UCSD-AML1 (cell line): ENCODE results near the gene TNFRSF1A.

Source experiments
- DNase-seq: peaks from one replicate; lab custom pipeline; 2025; ENCODE audit not compliant: unreplicated experiment; lab: John Stamatoyannopoulos, UW

TNFRSF1A gene

DNA sequence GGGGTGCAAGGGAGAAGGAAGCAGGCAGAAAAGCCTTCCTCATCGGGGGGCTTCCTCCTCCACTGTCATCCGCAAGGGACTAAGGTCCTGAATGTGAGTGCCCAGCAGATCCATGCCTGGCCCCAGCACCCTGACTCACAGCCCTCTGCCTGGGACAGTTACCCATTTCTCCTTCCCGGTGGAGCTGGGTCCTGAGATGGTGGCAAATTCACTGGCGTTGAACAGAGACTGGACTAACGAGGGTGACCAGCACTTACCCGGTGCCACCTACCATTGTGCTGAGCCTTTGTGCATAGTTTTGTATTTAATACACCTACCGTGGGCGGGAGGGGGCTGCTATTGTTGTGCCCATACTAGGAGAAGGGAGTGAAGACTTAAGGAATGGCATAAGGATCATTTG is 62.2 kb downstream of the TNFRSF1A start:
- DNase-seq: no peak

DNA sequence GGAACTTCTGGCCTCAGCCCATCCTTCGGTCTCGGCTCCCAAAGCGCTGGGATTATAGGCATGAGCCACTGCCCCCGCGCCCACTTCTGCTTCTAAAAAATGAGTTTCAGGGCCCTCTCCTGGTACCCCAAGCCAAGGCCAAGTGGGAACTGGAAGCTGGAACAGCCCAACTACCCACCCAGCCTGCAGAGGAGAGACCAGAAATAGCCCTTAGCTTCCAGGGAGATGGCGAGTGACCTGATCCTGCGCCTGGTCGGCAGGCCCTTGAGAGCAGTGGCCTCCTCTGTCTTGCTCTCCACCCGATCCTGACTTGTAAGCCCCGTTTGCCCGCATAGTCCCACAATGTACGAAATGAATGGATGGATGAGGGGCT is 62.6 kb downstream of the TNFRSF1A start:
- DNase-seq: no peak
